GM12878 (cell line): ENCODE results near the gene MTMR8. TPM values are rescaled to one million over a fixed set of nuclear protein-coding genes. Genes with fewer than 3 reads are reported as not detected.

Source experiments
- ATAC-seq: fragments of 200-7000 bp; cut with Tn5 transposase; 3 replicates; pipeline ENCODE4 v1.9.1; 2020; ENCODE audit warnings: mild to moderate bottlenecking, moderate library complexity
- BruUV-seq: library from RNA; stranded (reverse); fragments of 400-500 nt; replicated peaks from 2 replicates; lab custom pipeline; 2021; lab: Mats Ljungman, UMichigan
- CTCF ChIA-PET: fragments of 300-600 bp; sonication (Branson Sonifier 250); formaldehyde crosslinking; extraction: SDS; loops from one replicate; lab custom pipeline; 2021; ENCODE audit warnings: inconsistent platforms; lab: Yijun Ruan, JAX
- POLR2A ChIA-PET: fragments of 350-600 bp; formaldehyde crosslinking; extraction: SDS; loops from one replicate; lab custom pipeline; 2021; ENCODE audit warnings: inconsistent platforms; lab: Charles Lee
- RAD21 ChIA-PET: fragments of 300-600 bp; sonication (Branson Sonifier 250); formaldehyde crosslinking; loops from one replicate; lab custom pipeline; 2023; ENCODE audit warnings: antibody characterized with exemption; ENCODE audit not compliant: unreplicated experiment; lab: Charles Lee
- SMC1A ChIA-PET: fragments of 300-600 bp; sonication (Branson Sonifier 250); formaldehyde crosslinking; loops from one replicate; lab custom pipeline; 2023; ENCODE audit not compliant: unreplicated experiment, uncharacterized antibody; lab: Charles Lee
- DNase-seq: peaks from one replicate; pipeline ENCODE4 v3.0.0-alpha.2; 2011; ENCODE audit warnings: low read depth, low spot score
- FAIRE-seq: peaks from 3 replicates; lab custom pipeline; 2011; peaks lifted over from hg19 to GRCh38; lab: Jason Lieb, UNC
- H2AFZ ChIP-seq: 2 replicates; pipeline ENCODE4 v1.6.0; 2011; ENCODE audit warnings: low read depth, low read length, control low read depth; ENCODE audit not compliant: control insufficient read depth
- H3K27ac ChIP-seq: 2 replicates; pipeline ENCODE4 v1.5.1; 2011; ENCODE audit warnings: control low read depth; ENCODE audit not compliant: control insufficient read depth, insufficient read depth
- H3K27me3 ChIP-seq, 2 experiments: replicated peaks in 1 of 2; 2 replicates each; pipeline versions ENCODE4 v1.6.0 to v1.6.1; 2011; ENCODE audit warnings: low read length in 1 of 2; ENCODE audit not compliant: control insufficient read depth in 2 of 2, insufficient read depth in 2 of 2
- H3K36me3 ChIP-seq, 2 experiments: 2 replicates each; pipeline ENCODE4 v1.5.1; 2011; ENCODE audit warnings: low read length in 1 of 2; ENCODE audit not compliant: control insufficient read depth in 2 of 2, insufficient read depth in 2 of 2
- H3K4me1 ChIP-seq: 2 replicates; pipeline ENCODE4 v1.6.1; 2011; ENCODE audit warnings: mild to moderate bottlenecking, low read length, moderate library complexity, mixed read lengths; ENCODE audit not compliant: control insufficient read depth, insufficient read depth
- H3K4me2 ChIP-seq: 2 replicates; pipeline ENCODE4 v1.6.0; 2011; ENCODE audit warnings: control low read depth; ENCODE audit not compliant: control insufficient read depth, insufficient read depth
- H3K4me3 ChIP-seq: fragments of 200-600 bp; sonication (generic); 2 replicates; pipeline ENCODE4 v1.5.1; 2016
- H3K79me2 ChIP-seq: 2 replicates; pipeline ENCODE4 v1.6.0; 2011; ENCODE audit warnings: low read length; ENCODE audit not compliant: control insufficient read depth, insufficient read depth
- H3K9ac ChIP-seq: 2 replicates; pipeline ENCODE4 v1.8.0; 2011; ENCODE audit warnings: low read length, control low read depth, mixed read lengths; ENCODE audit not compliant: control insufficient read depth, insufficient read depth
- H3K9me3 ChIP-seq: replicated peaks from 3 replicates; pipeline ENCODE4 v1.5.1; 2011; ENCODE audit warnings: mild to moderate bottlenecking, low read length; ENCODE audit not compliant: control insufficient read depth, insufficient read depth
- H4K20me1 ChIP-seq: 2 replicates; pipeline ENCODE4 v1.6.0; 2011; ENCODE audit not compliant: control insufficient read depth, insufficient read depth
- BHLHE40 ChIP-seq, 2 experiments: fragments of 450-650 bp in 1 of 2; IDR thresholded peaks; 2 replicates each; pipeline ENCODE4 v1.6.1; 2011 to 2017; ENCODE audit warnings: low read depth in 2 of 2, borderline replicate concordance in 1 of 2, improper control_type of control experiment in 1 of 2, low read length in 1 of 2, mild to moderate bottlenecking in 1 of 2
- CHD1 ChIP-seq: IDR thresholded peaks from 2 replicates; pipeline ENCODE4 v1.6.1; 2012; ENCODE audit warnings: low read depth, low read length, improper control_type of control experiment
- E2F4 ChIP-seq: IDR thresholded peaks from 2 replicates; pipeline ENCODE4 v1.6.1; 2012; ENCODE audit warnings: low read depth, low read length, improper control_type of control experiment
- FOS ChIP-seq: IDR thresholded peaks from 3 replicates; pipeline ENCODE4 v1.6.1; 2011; ENCODE audit warnings: borderline replicate concordance; ENCODE audit not compliant: insufficient read length; ENCODE audit errors: extremely low read depth
- HDGF ChIP-seq: fragments of 450-650 bp; IDR thresholded peaks from 2 replicates; pipeline ENCODE4 v1.6.1; 2016; ENCODE audit warnings: antibody characterized with exemption
- PAX5 ChIP-seq: IDR thresholded peaks from 2 replicates; pipeline ENCODE4 v1.6.1; 2011; ENCODE audit warnings: low read depth, low read length, borderline replicate concordance
- WGBS: methylation state at CpG from one replicate; pipeline ENCODE4 v1.1.6; 2016; ENCODE audit warnings: low lambda C conversion rate; ENCODE audit not compliant: insufficient replicate concordance, insufficient coverage; ENCODE audit errors: missing lambda C conversion rate; 5-methylcytosine and 5-hydroxymethylcytosine counted together
- in situ Hi-C: fragments of 300-500 bp; cut with MboI; formaldehyde crosslinking; loops from 9 replicates; pipeline ENCODE4 v1.14.3; 2018; ENCODE audit warnings: mixed read lengths
- intact Hi-C: fragments of 100-400 bp; cut with micrococcal nuclease; formaldehyde crosslinking; loops from one replicate; pipeline ENCODE4 v1.14.2; 2022; ENCODE audit not compliant: unreplicated experiment
- polyA plus RNA-seq, 11 experiments: library from polyadenylated mRNA; depleted of rRNA in 4 of 11; unstranded in 6 of 11; stranded (reverse) in 5 of 11; fragments of >200 nt; fragmentation: Nextera tagmentation in 4 of 11; fragmentation: Illumina TruSeq in 1 of 11; extraction: Ambion mirVana in 4 of 11; extraction: Trizol in 1 of 11; gene quantifications; 1 replicate in 1 of 11; 2 replicates in 10 of 11; pipeline versions ENCODE4 v1.2.1 to v1.2.3, GENCODE V29; 2011 to 2016; ENCODE audit warnings: inconsistent platforms in 2 of 11, missing spikeins in 2 of 11, low read depth in 1 of 11
- total RNA-seq, 4 experiments: library from RNA; depleted of rRNA in 3 of 4; stranded (reverse); fragments of >200 nt in 3 of 4; fragmentation: Illumina TruSeq in 1 of 4; extraction: Trizol in 1 of 4; gene quantifications; 2 replicates each; pipeline versions ENCODE4 v1.2.1 to v1.2.3, GENCODE V29; 2013 to 2021

Gene MTMR8
- total and polyA plus RNA-seq, 10 of the 15 experiments (the other 5 are each of a cell fraction or from before 2014, with no cell fraction given), result 2.0 to 4.7 (median 3.6) TPM

GRCh38 chrX:64394059-64394873 lies 986 bp downstream of the MTMR8 start:
- FAIRE-seq, result no peak
- H3K9ac ChIP-seq, result peak overlapping the region; percentile 61
- ATAC-seq, result peak; percentile 50
- SMC1A ChIA-PET, result no interaction called here
- RAD21 ChIA-PET, result no interaction called here
- POLR2A ChIA-PET, result no interaction called here
- H3K27ac ChIP-seq, result no peak overlapping the region
- H3K4me2 ChIP-seq, result peak overlapping the region; percentile 40
- H3K4me1 ChIP-seq, result no peaks in the 10 kb centered on the region
- no peaks in the 10 kb centered on the region for H3K27me3 ChIP-seq
- DNase-seq, result no peak
- intact Hi-C loops (loop anchor here (2.0 kb wide), 1 partner anchor 187 kb away; no protein-coding TSS in a partner anchor), in situ Hi-C loops (loop anchor here (10.0 kb wide), 2 partner anchors 59 to 189 kb away; partner anchors contain the start of gene AMER1)
- no peaks in the 10 kb centered on the region for H4K20me1 ChIP-seq
- BruUV-seq, result TSS peak; percentile 61
- H3K36me3 ChIP-seq, result no peaks in the 10 kb centered on the region
- CTCF ChIA-PET, result interaction anchor here (0.6 kb wide), 1 partner anchor 68 kb away, joined by 3 read pairs; no protein-coding TSS in a partner anchor
- H3K79me2 ChIP-seq, result peaks cover 1% of the 10 kb centered on the region; the same call in 1 of the 2 replicates
- peak overlapping the region; percentile 67 for H3K4me3 ChIP-seq
- 17% methylated on average over 12 of the region's 12 CpGs for WGBS
- no peak for TF ChIP-seq CHD1
- TF ChIP-seq E2F4, result no peak
- no peak for TF ChIP-seq PAX5
- TF ChIP-seq FOS, result no peak
- no peak for TF ChIP-seq HDGF
- TF ChIP-seq BHLHE40 (IDR thresholded peaks at IDR 0.05; ENCODE audit: borderline replicate concordance in 1 of 2, low read depth in 2 of 2, low read length in 1 of 2), result no peak
- no peaks in the 10 kb centered on the region for H3K9me3 ChIP-seq
- H2AFZ ChIP-seq, result peak overlapping the region; percentile 92
